Sigmoid colon (tissue), 4 donors: ENCODE measurements around the gene PFKL.

Experiments used
- CTCF ChIP-seq, 4 experiments: fragments of 450-650 bp in 3 of 4; fragments of 200-600 bp in 1 of 4; IDR thresholded peaks; one replicate each; pipeline ENCODE4 v1.5.1; 2016 to 2019; ENCODE audit warnings: antibody characterized with exemption in 4 of 4, mild to moderate bottlenecking in 3 of 4, moderate library complexity in 2 of 4
- EP300 ChIP-seq, 4 donors: sonication (generic); formaldehyde crosslinking; IDR thresholded peaks; one replicate each; pipeline ENCODE4 v1.6.1; 2017; ENCODE audit warnings: antibody characterized with exemption in 4 of 4
- POLR2A ChIP-seq, 2 donors: fragments of 450-650 bp; IDR thresholded peaks; one replicate each; pipeline ENCODE4 v1.6.1; 2016; ENCODE audit warnings: antibody characterized with exemption in 2 of 2, mild to moderate bottlenecking in 2 of 2, moderate library complexity in 2 of 2

GRCh38 chr21:44310628-44311507 is 11.0 kb downstream of the PFKL start:
- no peak for TF ChIP-seq POLR2A (IDR thresholded peaks at IDR 0.05)
- no peak for TF ChIP-seq CTCF (IDR thresholded peaks at IDR 0.05)
- TF ChIP-seq EP300 (IDR thresholded peaks at IDR 0.05), result no peak
